ENCODE results near the gene AFF2.

Gene AFF2

GRCh38 chrX:148768296-148768695 is 267.9 kb downstream of the AFF2 start:
- Histone ChIP-seq H4K20me1 (ENCODE audit: insufficient read depth, low read length) (no peaks in the 10 kb centered on the region), H3K9me2 (replicated peaks; ENCODE audit: insufficient read depth, low read length) (no peaks in the 10 kb centered on the region), H3K27me3 (replicated peaks; ENCODE audit: insufficient read depth, low read length) (no peaks in the 10 kb centered on the region), H2AFZ (ENCODE audit: low read length) (no peak overlapping the region), H3K4me2 (ENCODE audit: low read depth, low read length) (no peak overlapping the region), H3K27ac (ENCODE audit: low read length) (no peak overlapping the region), H3K36me3 (replicated peaks; ENCODE audit: insufficient read depth, low read length) (no peaks in the 10 kb centered on the region), H3K9me3 (replicated peaks; ENCODE audit: insufficient read depth, low read length) (no peaks in the 10 kb centered on the region), H3K4me3 (ENCODE audit: low read length) (no peak overlapping the region), H3F3A (ENCODE audit: insufficient read depth, low read length) (no peaks in the 10 kb centered on the region), H3K79me2 (ENCODE audit: low read length) (no peaks in the 10 kb centered on the region), H3K9ac (ENCODE audit: low read length) (no peak overlapping the region), H3K4me1 (ENCODE audit: low read length) (no peaks in the 10 kb centered on the region)
- no peak for TF ChIP-seq EZH2phosphoT487 (IDR thresholded peaks at IDR 0.05; ENCODE audit: low read length)
- TF ChIP-seq EZH2 (optimal IDR thresholded peaks at IDR 0.05; ENCODE audit: low read depth, low read length) = no peak
- TF ChIP-seq CTCF (IDR thresholded peaks at IDR 0.05; ENCODE audit: low read length) = no peak
- DNase-seq = no peak

- Histone ChIP-seq H3K27ac (ENCODE audit: low read length) (no peak overlapping the region), H3K4me3 (ENCODE audit: low read length) (no peak overlapping the region), H3K27me3 (replicated peaks; ENCODE audit: insufficient read depth, low read length) (no peaks in the 10 kb centered on the region), H3K36me3 (replicated peaks; ENCODE audit: insufficient read depth, low read length) (no peaks in the 10 kb centered on the region), H3K4me2 (ENCODE audit: low read depth, low read length) (no peak overlapping the region), H3K9me2 (replicated peaks; ENCODE audit: insufficient read depth, low read length) (no peaks in the 10 kb centered on the region), H3F3A (ENCODE audit: insufficient read depth, low read length) (no peaks in the 10 kb centered on the region), H3K9ac (ENCODE audit: low read length) (no peak overlapping the region), H2AFZ (ENCODE audit: low read length) (no peak overlapping the region), H4K20me1 (ENCODE audit: insufficient read depth, low read length) (no peaks in the 10 kb centered on the region), H3K9me3 (replicated peaks; ENCODE audit: insufficient read depth, low read length) (no peaks in the 10 kb centered on the region), H3K4me1 (ENCODE audit: low read length) (no peaks in the 10 kb centered on the region), H3K79me2 (ENCODE audit: low read length) (no peaks in the 10 kb centered on the region)
- DNase-seq = no peak
- TF ChIP-seq EZH2 (optimal IDR thresholded peaks at IDR 0.05; ENCODE audit: low read depth, low read length) = no peak
Measured at GRCh38 chrX:148771440-148771839, 271.0 kb downstream of the AFF2 start.

GRCh38 chrX:148774276-148774675 is 273.9 kb downstream of the AFF2 start:
- H3K4me3 ChIP-seq (ENCODE audit: low read length) = no peak overlapping the region
- H3K4me1 ChIP-seq (ENCODE audit: low read length) = no peaks in the 10 kb centered on the region
- no peaks in the 10 kb centered on the region for H3F3A ChIP-seq (ENCODE audit: insufficient read depth, low read length)
- H3K9ac ChIP-seq (ENCODE audit: low read length) = no peak overlapping the region
- H3K9me3 ChIP-seq (replicated peaks; ENCODE audit: insufficient read depth, low read length) = no peaks in the 10 kb centered on the region
- H3K79me2 ChIP-seq (ENCODE audit: low read length) = no peaks in the 10 kb centered on the region
- no peaks in the 10 kb centered on the region for H3K27me3 ChIP-seq (replicated peaks; ENCODE audit: insufficient read depth, low read length)
- H2AFZ ChIP-seq (ENCODE audit: low read length) = no peak overlapping the region
- no peak overlapping the region for H3K27ac ChIP-seq (ENCODE audit: low read length)
- TF ChIP-seq EZH2phosphoT487 (IDR thresholded peaks at IDR 0.05; ENCODE audit: low read length) (no peak), CTCF (IDR thresholded peaks at IDR 0.05; ENCODE audit: low read length) (no peak), EZH2 (optimal IDR thresholded peaks at IDR 0.05; ENCODE audit: low read depth, low read length) (no peak)
- no peak for DNase-seq
- H4K20me1 ChIP-seq (ENCODE audit: insufficient read depth, low read length) = no peaks in the 10 kb centered on the region
- H3K9me2 ChIP-seq (replicated peaks; ENCODE audit: insufficient read depth, low read length) = no peaks in the 10 kb centered on the region
- H3K4me2 ChIP-seq (ENCODE audit: low read depth, low read length) = no peak overlapping the region
- H3K36me3 ChIP-seq (replicated peaks; ENCODE audit: insufficient read depth, low read length) = no peaks in the 10 kb centered on the region

GRCh38 chrX:148784137-148784536 is 283.7 kb downstream of the AFF2 start:
- Histone ChIP-seq H2AFZ (ENCODE audit: low read length) (no peak overlapping the region), H3K27ac (ENCODE audit: low read length) (no peak overlapping the region), H3K27me3 (replicated peaks; ENCODE audit: insufficient read depth, low read length) (no peaks in the 10 kb centered on the region), H3K9me3 (replicated peaks; ENCODE audit: insufficient read depth, low read length) (no peaks in the 10 kb centered on the region), H3K4me2 (ENCODE audit: low read depth, low read length) (no peak overlapping the region), H3K79me2 (ENCODE audit: low read length) (no peaks in the 10 kb centered on the region), H3K4me3 (ENCODE audit: low read length) (no peak overlapping the region), H3K36me3 (replicated peaks; ENCODE audit: insufficient read depth, low read length) (no peaks in the 10 kb centered on the region), H3K9ac (ENCODE audit: low read length) (no peak overlapping the region), H3K9me2 (replicated peaks; ENCODE audit: insufficient read depth, low read length) (no peaks in the 10 kb centered on the region), H3F3A (ENCODE audit: insufficient read depth, low read length) (no peaks in the 10 kb centered on the region), H3K4me1 (ENCODE audit: low read length) (no peaks in the 10 kb centered on the region), H4K20me1 (ENCODE audit: insufficient read depth, low read length) (no peaks in the 10 kb centered on the region)
- no peak for DNase-seq
- TF ChIP-seq EZH2 (optimal IDR thresholded peaks at IDR 0.05; ENCODE audit: low read depth, low read length) (no peak), CTCF (IDR thresholded peaks at IDR 0.05; ENCODE audit: low read length) (no peak)
